H1 (cell line): ENCODE measurements around the gene SENP2. TPM values are rescaled to one million over a fixed set of nuclear protein-coding genes. Genes with fewer than 3 reads are reported as not detected.

Source experiments
- CTCF ChIA-PET: fragments of 300-600 bp; sonication (Branson Sonifier 250); formaldehyde crosslinking; loops from one replicate; lab custom pipeline; 2021; ENCODE audit not compliant: partially characterized antibody; lab: Charles Lee
- POLR2A ChIA-PET: fragments of 300-600 bp; sonication (Branson Sonifier 250); formaldehyde crosslinking; loops from one replicate; lab custom pipeline; 2021; ENCODE audit warnings: inconsistent platforms; ENCODE audit not compliant: partially characterized antibody; lab: Charles Lee
- DNase-seq, 2 experiments: peaks; one replicate each; pipeline versions ENCODE4 v3.0.0 to v3.0.0-alpha.2; 2010 to 2022; ENCODE audit warnings: low spot score in 2 of 2, low read depth in 1 of 2, mixed read lengths in 1 of 2
- FAIRE-seq: peaks from 2 replicates; lab custom pipeline; 2011; peaks lifted over from hg19 to GRCh38; lab: Jason Lieb, UNC
- H2AFZ ChIP-seq: 2 replicates; pipeline ENCODE4 v1.8.1; 2012; ENCODE audit warnings: low read length, inconsistent platforms
- H2AK5ac ChIP-seq: 2 replicates; pipeline ENCODE4 v1.6.1; 2013; ENCODE audit warnings: low read depth, low read length
- H2BK120ac ChIP-seq: replicated peaks from 2 replicates; pipeline ENCODE3; 2013; ENCODE audit warnings: low read depth, low read length, inconsistent platforms
- H2BK12ac ChIP-seq: 2 replicates; pipeline ENCODE4 v1.6.1; 2013; ENCODE audit warnings: low read depth, low read length
- H2BK15ac ChIP-seq: 2 replicates; pipeline ENCODE4 v1.6.1; 2013; ENCODE audit warnings: low read length
- H2BK20ac ChIP-seq: 2 replicates; pipeline ENCODE4 v1.6.1; 2013; ENCODE audit warnings: low read length
- H2BK5ac ChIP-seq: 2 replicates; pipeline ENCODE4 v1.6.1; 2013; ENCODE audit warnings: low read depth, low read length
- H3K14ac ChIP-seq: 2 replicates; pipeline ENCODE4 v1.6.1; 2013; ENCODE audit warnings: inconsistent platforms; ENCODE audit not compliant: insufficient read length
- H3K18ac ChIP-seq: 2 replicates; pipeline ENCODE4 v1.6.1; 2013; ENCODE audit warnings: low read length; ENCODE audit errors: extremely low read depth
- H3K23ac ChIP-seq: 2 replicates; pipeline ENCODE4 v1.6.1; 2013; ENCODE audit warnings: inconsistent platforms; ENCODE audit not compliant: insufficient read length
- H3K23me2 ChIP-seq: 2 replicates; pipeline ENCODE4 v1.6.1; 2013; ENCODE audit warnings: low read depth, low read length
- H3K27ac ChIP-seq: 2 replicates; pipeline ENCODE4 v1.6.1; 2011; ENCODE audit warnings: low read depth, low read length, inconsistent platforms
- H3K27me3 ChIP-seq, 4 experiments: replicated peaks in 1 of 4; 1 replicate in 1 of 4; 2 replicates in 3 of 4; pipeline versions ENCODE4 v1.6.1 to v1.8.1; 2011 to 2013; ENCODE audit warnings: low read length in 3 of 4, mild to moderate bottlenecking in 3 of 4, inconsistent platforms in 2 of 4, mixed read lengths in 2 of 4, moderate library complexity in 1 of 4; ENCODE audit not compliant: control insufficient read depth in 3 of 4, insufficient read depth in 3 of 4; ENCODE audit errors: extremely low read depth in 1 of 4
- H3K36me3 ChIP-seq, 4 experiments: 2 replicates each; pipeline versions ENCODE4 v1.6.1 to v1.8.1; 2011 to 2013; ENCODE audit warnings: mild to moderate bottlenecking in 4 of 4, low read length in 3 of 4, moderate library complexity in 2 of 4, control low read depth in 1 of 4, inconsistent platforms in 1 of 4; ENCODE audit not compliant: insufficient read depth in 4 of 4, control insufficient read depth in 2 of 4
- H3K4ac ChIP-seq: replicated peaks from 2 replicates; pipeline ENCODE3; 2013; ENCODE audit warnings: low read length, low read depth, mixed read lengths, inconsistent platforms; ENCODE audit not compliant: insufficient read length
- H3K4me1 ChIP-seq, 4 experiments: replicated peaks in 1 of 4; 1 replicate in 1 of 4; 2 replicates in 3 of 4; pipeline versions ENCODE4 v1.6.1 to v1.8.1; 2011 to 2013; ENCODE audit warnings: low read length in 3 of 4, inconsistent platforms in 2 of 4, mixed read lengths in 1 of 4; ENCODE audit not compliant: insufficient read depth in 4 of 4, control insufficient read depth in 3 of 4
- H3K4me2 ChIP-seq, 2 experiments: 2 replicates each; pipeline versions ENCODE4 v1.6.1 to v1.8.1; 2011 to 2013; ENCODE audit warnings: low read depth in 2 of 2, low read length in 2 of 2, control low read depth in 1 of 2, inconsistent platforms in 1 of 2, mild to moderate bottlenecking in 1 of 2; ENCODE audit not compliant: insufficient read depth in 1 of 2
- H3K4me3 ChIP-seq, 4 experiments: fragments of 200-600, 300-600 bp in 1 of 4; sonication (generic), shearing (Covaris generic), sonication (Bioruptor Twin) in 1 of 4; 2 replicates each; pipeline versions ENCODE4 v1.5.1 to v1.8.1; 2011 to 2016; ENCODE audit warnings: low read length in 4 of 4, low read depth in 3 of 4, control low read depth in 2 of 4, inconsistent platforms in 2 of 4, mild to moderate bottlenecking in 2 of 4, mixed read lengths in 1 of 4, moderate library complexity in 1 of 4; ENCODE audit not compliant: insufficient read depth in 2 of 4; ENCODE audit errors: extremely low read depth in 1 of 4
- H3K56ac ChIP-seq: replicated peaks from 2 replicates; pipeline ENCODE3; 2013; ENCODE audit warnings: low read depth, mild to moderate bottlenecking, mixed read lengths, low read length, inconsistent platforms; ENCODE audit not compliant: insufficient read length
- H3K79me1 ChIP-seq: 2 replicates; pipeline ENCODE4 v1.6.1; 2013; ENCODE audit warnings: low read depth, low read length, control low read depth
- H3K79me2 ChIP-seq, 2 experiments: 2 replicates each; pipeline versions ENCODE4 v1.6.1 to v1.8.1; 2012 to 2013; ENCODE audit warnings: low read length in 2 of 2, mild to moderate bottlenecking in 2 of 2, inconsistent platforms in 1 of 2; ENCODE audit not compliant: insufficient read depth in 2 of 2, control insufficient read depth in 1 of 2
- H3K9ac ChIP-seq, 4 experiments: replicated peaks in 1 of 4; 1 replicate in 1 of 4; 2 replicates in 3 of 4; pipeline versions ENCODE4 v1.6.1 to v1.8.1; 2011 to 2013; ENCODE audit warnings: low read depth in 3 of 4, low read length in 3 of 4, control low read depth in 2 of 4, mild to moderate bottlenecking in 2 of 4, moderate library complexity in 2 of 4, inconsistent platforms in 1 of 4; ENCODE audit errors: extremely low read depth in 1 of 4
- H3K9me3 ChIP-seq, 2 experiments: 2 replicates each; pipeline versions ENCODE4 v1.6.1 to v1.8.1; 2012 to 2013; ENCODE audit warnings: mild to moderate bottlenecking in 2 of 2, moderate library complexity in 2 of 2, control low read depth in 1 of 2, inconsistent platforms in 1 of 2, low read depth in 1 of 2, low read length in 1 of 2, mixed read lengths in 1 of 2; ENCODE audit not compliant: insufficient read depth in 2 of 2
- H4K20me1 ChIP-seq, 2 experiments: replicated peaks in 1 of 2; 2 replicates each; pipeline versions ENCODE3 to v1.8.1; 2011 to 2013; ENCODE audit warnings: inconsistent platforms in 2 of 2, low read length in 2 of 2, mild to moderate bottlenecking in 1 of 2; ENCODE audit not compliant: insufficient read depth in 2 of 2, control insufficient read depth in 1 of 2
- H4K5ac ChIP-seq: 2 replicates; pipeline ENCODE4 v1.6.1; 2013; ENCODE audit warnings: low read length, low read depth, mixed read lengths, inconsistent platforms; ENCODE audit not compliant: insufficient read length
- H4K8ac ChIP-seq: 2 replicates; pipeline ENCODE4 v1.8.0; 2013; ENCODE audit warnings: mild to moderate bottlenecking, moderate library complexity, low read length, inconsistent platforms; ENCODE audit not compliant: insufficient read depth; ENCODE audit errors: extremely low read depth
- H4K91ac ChIP-seq: replicated peaks from 2 replicates; pipeline ENCODE3; 2013; ENCODE audit warnings: low read length, mixed read lengths, inconsistent platforms; ENCODE audit not compliant: insufficient read length
- CTBP2 ChIP-seq: IDR thresholded peaks from 2 replicates; pipeline ENCODE4 v1.7.0; 2011; ENCODE audit warnings: borderline replicate concordance, mild to moderate bottlenecking, moderate library complexity, mixed read lengths, low read length; ENCODE audit not compliant: insufficient read depth, insufficient read length
- EGR1 ChIP-seq: IDR thresholded peaks from 2 replicates; pipeline ENCODE4 v1.6.1; 2011; ENCODE audit warnings: low read depth, low read length, borderline replicate concordance
- WGBS, 2 experiments: shearing (Covaris generic) in 1 of 2; methylation state at CpG; one replicate each; pipeline versions ENCODE4 v1.1.6 to v1.1.7; 2013 to 2015; ENCODE audit warnings: low lambda C conversion rate in 2 of 2, mixed read lengths in 2 of 2, inconsistent platforms in 1 of 2, low coverage in 1 of 2, missing lambda C conversion rate in 1 of 2; ENCODE audit not compliant: insufficient replicate concordance in 2 of 2, insufficient coverage in 1 of 2, insufficient read length in 1 of 2; ENCODE audit errors: extremely low coverage in 1 of 2, missing lambda C conversion rate in 1 of 2; 5-methylcytosine and 5-hydroxymethylcytosine counted together
- polyA plus RNA-seq, 7 experiments: library from polyadenylated mRNA; depleted of rRNA in 3 of 7; stranded (reverse) in 5 of 7; unstranded in 2 of 7; fragments of >200 nt in 5 of 7; fragments of 200-250 nt in 2 of 7; gene quantifications; 1 replicate in 5 of 7; 2 replicates in 1 of 7; 4 replicates in 1 of 7; pipeline versions ENCODE4 v1.2.1 to v1.2.3, GENCODE V29; 2011 to 2013; ENCODE audit warnings: missing spikeins in 2 of 7, mixed read lengths in 2 of 7
- total RNA-seq: library from RNA; stranded (reverse); fragmentation: NEBNext Ultra II Directional; extraction: Animal tissue kit (Norgen Biotek cat#: 25700); gene quantifications from 2 replicates; pipeline ENCODE4 v1.2.1, GENCODE V29; 2021

SENP2 gene
- total and polyA plus RNA-seq, 2 of the 8 experiments (the other 6 are each of a cell fraction or from before 2014, with no cell fraction given) = 25.2 to 69.3 TPM

- POLR2A ChIA-PET = interaction anchor here (0.8 to 2.6 kb wide), 5 partner anchors 11 to 60 kb away, joined by 3 to 7 read pairs (median 6); partner anchors contain the start of gene SENP2
- Histone ChIP-seq H3K4me3 (no peak overlapping the region), H4K5ac (no peak overlapping the region), H3K56ac (no peak overlapping the region), H4K20me1 (peaks cover 6 to 8% of the 10 kb centered on the region in 2 experiments), H3K14ac (no peak overlapping the region), H2BK120ac (no peak overlapping the region), H3K27me3 (no peaks in the 10 kb centered on the region), H3K18ac (peak overlapping the region; percentile 19), H3K4me2 (0 out of 4 replicates have a peak overlapping the region, but pooled peaks of 1 of the 2 experiments have one; percentile 2), H2AFZ (no peak overlapping the region), H4K8ac (no peak overlapping the region), H3K9me3 (no peaks in the 10 kb centered on the region), H3K36me3 (peaks cover 4 to 58% (median 19%) of the 10 kb centered on the region in 4 experiments; a peak in 7 of 8 replicates), H2BK20ac (no peak overlapping the region), H3K79me1 (no peaks in the 10 kb centered on the region), H4K91ac (no peak overlapping the region), H3K23me2 (no peaks in the 10 kb centered on the region), H2BK12ac (peak overlapping the region; percentile 39; the same call in 1 of the 2 replicates), H3K27ac (no peak overlapping the region; the same call in 1 of the 2 replicates), H3K4me1 (peaks cover 5 to 20% (median 12%) of the 10 kb centered on the region in 4 experiments), H3K4ac (no peak overlapping the region), H2BK5ac (peak overlapping the region; percentile 32; the same call in 1 of the 2 replicates), H2BK15ac (no peak overlapping the region), H3K79me2 (no peaks in the 10 kb centered on the region), H2AK5ac (no peak overlapping the region), H3K23ac (no peak overlapping the region), H3K9ac (peak overlapping the region in 1 of 4 experiments; percentile 28; a peak in 2 of 7 replicates)
- TF ChIP-seq EGR1 (peak; percentile 51; the same call in 1 of the 2 replicates), CTBP2 (no peak)
- 85% methylated on average over 16 of the region's 16 CpGs; no CpG with 5 or more reads in 1 of the 2 experiments for WGBS, 2 experiments
- no peak for FAIRE-seq
- CTCF ChIA-PET = interaction anchor here (5.9 kb wide), 1 partner anchor 13 kb away, joined by 67 read pairs; no protein-coding TSS in a partner anchor
- DNase-seq = no peak
These were observed 59.7 kb downstream of the SENP2 start for GRCh38 chr3:185645596-185646381.
